K562 (cell line): ENCODE measurements around the gene SAFB. TPM values are rescaled to one million over a fixed set of nuclear protein-coding genes. Genes with fewer than 3 reads are reported as not detected.

Source experiments
- ATAC-seq: fragments of 200-7000 bp; cut with Tn5 transposase; 3 replicates; pipeline ENCODE4 v1.9.1; 2020; ENCODE audit warnings: moderate library complexity
- BruUV-seq: library from RNA; stranded (reverse); fragments of 400-500 nt; replicated peaks from 2 replicates; lab custom pipeline; 2021; lab: Mats Ljungman, UMichigan
- CTCF ChIA-PET: fragments of 300-600 bp; formaldehyde crosslinking; extraction: SDS; loops from one replicate; lab custom pipeline; 2021; ENCODE audit warnings: low intra/inter-chr PET ratio; lab: Yijun Ruan, JAX
- POLR2A ChIA-PET: fragments of 300-600, 350-650 bp; sonication (Branson Sonifier 250); formaldehyde crosslinking; extraction: SDS; loops from one replicate; lab custom pipeline; 2021; ENCODE audit warnings: antibody characterized with exemption, inconsistent platforms; lab: Yijun Ruan, JAX
- DNase-seq, 4 experiments: peaks; one replicate each; pipeline versions ENCODE4 v3.0.0 to v3.0.0-alpha.2; 2011 to 2018; ENCODE audit warnings: low spot score in 3 of 4, mixed read lengths in 3 of 4; ENCODE audit errors: extremely low read depth in 1 of 4
- FAIRE-seq: peaks from 2 replicates; lab custom pipeline; 2011; peaks lifted over from hg19 to GRCh38; lab: Jason Lieb, UNC
- H2AFZ ChIP-seq: 2 replicates; pipeline ENCODE4 v1.6.0; 2011; ENCODE audit warnings: low read depth, low read length, control low read depth, inconsistent platforms
- H3K27ac ChIP-seq: fragments of 200-600 bp; 3 replicates; pipeline ENCODE4 v1.8.0; 2011; ENCODE audit warnings: low read depth, mild to moderate bottlenecking, control low read depth, inconsistent platforms, low read length, moderate library complexity, mixed read lengths; ENCODE audit errors: extremely low read depth
- H3K27me3 ChIP-seq, 2 experiments: fragments of 300-600 bp in 1 of 2; 2 replicates in 1 of 2; 3 replicates in 1 of 2; pipeline versions ENCODE4 v1.6.0 to v1.8.0; 2011; ENCODE audit warnings: inconsistent platforms in 2 of 2, low read length in 2 of 2, mild to moderate bottlenecking in 1 of 2, mixed read lengths in 1 of 2, moderate library complexity in 1 of 2; ENCODE audit not compliant: control insufficient read depth in 2 of 2, insufficient read depth in 2 of 2
- H3K36me3 ChIP-seq: fragments of 300-600 bp; 3 replicates; pipeline ENCODE4 v1.8.0; 2011; ENCODE audit warnings: mild to moderate bottlenecking, low read length, inconsistent platforms; ENCODE audit not compliant: control insufficient read depth, insufficient read depth
- H3K4me1 ChIP-seq, 2 experiments: fragments of 200-600 bp in 1 of 2; replicated peaks in 1 of 2; 2 replicates in 1 of 2; 3 replicates in 1 of 2; pipeline versions ENCODE4 v1.5.1 to v1.8.0; 2011; ENCODE audit warnings: inconsistent platforms in 2 of 2, low read length in 2 of 2, mild to moderate bottlenecking in 1 of 2, mixed read lengths in 1 of 2, moderate library complexity in 1 of 2; ENCODE audit not compliant: control insufficient read depth in 2 of 2, insufficient read depth in 2 of 2
- H3K4me2 ChIP-seq: 2 replicates; pipeline ENCODE4 v1.6.1; 2011; ENCODE audit warnings: low read length, control low read depth, inconsistent platforms, mixed read lengths; ENCODE audit not compliant: insufficient read depth
- H3K4me3 ChIP-seq: fragments of 200-600 bp; sonication (generic), shearing (Covaris generic); 2 replicates; pipeline ENCODE4 v1.5.1; 2016; ENCODE audit warnings: control low read depth, inconsistent platforms
- H3K79me2 ChIP-seq: fragments of 200-600 bp; 3 replicates; pipeline ENCODE4 v1.8.0; 2011; ENCODE audit warnings: low read length, inconsistent platforms; ENCODE audit not compliant: control insufficient read depth, insufficient read depth
- H3K9ac ChIP-seq, 2 experiments: 2 replicates each; pipeline versions ENCODE4 v1.6.0 to v1.6.1; 2011; ENCODE audit warnings: low read depth in 2 of 2, low read length in 2 of 2, control low read depth in 1 of 2, inconsistent platforms in 1 of 2, mild to moderate bottlenecking in 1 of 2, mixed read lengths in 1 of 2; ENCODE audit not compliant: insufficient read depth in 1 of 2
- H3K9me1 ChIP-seq: one replicate; pipeline ENCODE4 v1.6.0; 2011; ENCODE audit warnings: inconsistent platforms, mild to moderate bottlenecking, low read length, moderate library complexity; ENCODE audit not compliant: control insufficient read depth, insufficient read depth
- H3K9me3 ChIP-seq: replicated peaks from 2 replicates; pipeline ENCODE4 v1.5.1; 2011; ENCODE audit warnings: low read depth, low read length, inconsistent platforms; ENCODE audit not compliant: control insufficient read depth, insufficient read depth
- H4K20me1 ChIP-seq: replicated peaks from 2 replicates; pipeline ENCODE4 v1.6.1; 2011; ENCODE audit warnings: low read length, inconsistent platforms, mixed read lengths; ENCODE audit not compliant: control insufficient read depth, insufficient read depth
- DEAF1 ChIP-seq: fragments of 450-650 bp; formaldehyde crosslinking; IDR thresholded peaks from 2 replicates; pipeline ENCODE4 v1.4.0; 2020; ENCODE audit warnings: mild to moderate bottlenecking, moderate library complexity
- KAT7 ChIP-seq: sonication (generic); formaldehyde crosslinking; IDR thresholded peaks from 2 replicates; pipeline ENCODE4 v1.8.0; 2022; ENCODE audit warnings: missing genetic modification reagents, mild to moderate bottlenecking, borderline replicate concordance
- MECOM ChIP-seq: fragments of 250-450 bp; sonication (Bioruptor Pico); IDR thresholded peaks from 2 replicates; pipeline ENCODE4 v1.8.0; 2022; ENCODE audit warnings: inconsistent platforms
- POLR2G ChIP-seq: fragments of 200-400 bp; formaldehyde crosslinking; IDR thresholded peaks from 2 replicates; pipeline ENCODE4 v1.6.1; 2017; ENCODE audit warnings: low read depth, mild to moderate bottlenecking, antibody characterized with exemption, low read length, moderate library complexity
- POU5F1 ChIP-seq: fragments of 150-350 bp; IDR thresholded peaks from 2 replicates; pipeline ENCODE4 v1.6.1; 2014; ENCODE audit warnings: borderline replicate concordance, low read length, low read depth, mild to moderate bottlenecking; ENCODE audit not compliant: partially characterized antibody
- RBM22 ChIP-seq: fragments of 200-400 bp; formaldehyde crosslinking; IDR thresholded peaks from 2 replicates; pipeline ENCODE4 v1.6.1; 2018; ENCODE audit warnings: low read length, low read depth; ENCODE audit not compliant: poor library complexity, severe bottlenecking
- RHOXF2B ChIP-seq: fragments of 250-450 bp; sonication (Bioruptor Pico); conservative IDR thresholded peaks from 2 replicates; pipeline ENCODE4 v1.5.1; 2021
- SREBF2 ChIP-seq: sonication (generic); formaldehyde crosslinking; IDR thresholded peaks from 2 replicates; pipeline ENCODE4 v1.4.0; 2020; ENCODE audit warnings: mild to moderate bottlenecking, missing genetic modification reagents
- STAG1 ChIP-seq: sonication (generic); formaldehyde crosslinking; IDR thresholded peaks from 2 replicates; pipeline ENCODE4 v1.5.0; 2020; ENCODE audit warnings: missing genetic modification reagents, borderline replicate concordance
- SUPT5H ChIP-seq: fragments of 450-650 bp; IDR thresholded peaks from 2 replicates; pipeline ENCODE4 v1.6.1; 2016
- ZC3H4 ChIP-seq: sonication (generic); formaldehyde crosslinking; IDR thresholded peaks from 2 replicates; pipeline ENCODE4 v1.9.0; 2021; ENCODE audit warnings: missing genetic modification reagents, borderline replicate concordance
- ZNF347 ChIP-seq: fragments of 450-650 bp; formaldehyde crosslinking; IDR thresholded peaks from 2 replicates; pipeline ENCODE4 v1.4.0; 2020; ENCODE audit warnings: low read depth, mild to moderate bottlenecking, moderate library complexity
- ZNF668 ChIP-seq: fragments of 250-450 bp; sonication (Bioruptor Pico); IDR thresholded peaks from 2 replicates; pipeline ENCODE4 v1.8.0; 2022; ENCODE audit warnings: mild to moderate bottlenecking, inconsistent platforms
- WGBS: fragments of 100-300 bp; shearing (Covaris generic); methylation state at CpG from one replicate; pipeline ENCODE4 v1.1.6; 2016; ENCODE audit warnings: low coverage, mixed read lengths; ENCODE audit not compliant: insufficient coverage; ENCODE audit errors: missing lambda C conversion rate; 5-methylcytosine and 5-hydroxymethylcytosine counted together
- in situ Hi-C: fragments of 300-500 bp; cut with MboI; formaldehyde crosslinking; loops from 4 replicates; pipeline ENCODE4 v1.15.0; 2018; ENCODE audit warnings: inconsistent platforms, mixed read lengths
- intact Hi-C: fragments of 100-400 bp; cut with micrococcal nuclease; formaldehyde crosslinking; loops from 2 replicates; pipeline ENCODE4 v1.14.2; 2022
- polyA plus RNA-seq, 8 experiments: library from polyadenylated mRNA; depleted of rRNA in 4 of 8; stranded (reverse) in 5 of 8; unstranded in 3 of 8; fragments of >200 nt; fragmentation: Nextera tagmentation in 2 of 8; fragmentation: Illumina TruSeq in 1 of 8; extraction: Ambion mirVana in 2 of 8; extraction: Trizol in 1 of 8; gene quantifications; 2 replicates each; pipeline versions ENCODE4 v1.2.1 to v1.2.3, GENCODE V29; 2011 to 2014; ENCODE audit warnings: inconsistent platforms in 1 of 8, missing spikeins in 1 of 8
- total RNA-seq, 7 experiments: library from RNA; depleted of rRNA in 6 of 7; stranded (reverse); fragments of >200 nt in 6 of 7; fragmentation: Illumina TruSeq in 2 of 7; extraction: Trizol in 2 of 7; gene quantifications; 2 replicates each; pipeline versions ENCODE4 v1.2.1 to v1.2.3, GENCODE V29; 2011 to 2021; ENCODE audit warnings: low replicate concordance in 1 of 7

SAFB gene
- total and polyA plus RNA-seq, 9 of the 15 experiments (the other 6 are each of a cell fraction or from before 2014, with no cell fraction given) = 1.1 to 151 (median 83.1) TPM

- in situ Hi-C loops (no loop called here), intact Hi-C loops (no loop called here)
- TSS peak; percentile 22 for BruUV-seq
- no peak overlapping the region for H3K4me2 ChIP-seq
- DNase-seq (peak in 1 of 4 experiments; percentile 38), FAIRE-seq (no peak), ATAC-seq (no peak; the same call in 1 of the 3 replicates)
- H3K9me1 ChIP-seq = peaks cover 2% of the 10 kb centered on the region
- H3K9me3 ChIP-seq = no peaks in the 10 kb centered on the region
- H3K27me3 ChIP-seq = no peaks in the 10 kb centered on the region
- H4K20me1 ChIP-seq = no peaks in the 10 kb centered on the region; the same call in 1 of the 2 replicates
- peaks cover 0 to 9% of the 10 kb centered on the region in 2 experiments; a peak in 2 of 5 replicates for H3K4me1 ChIP-seq
- no peak overlapping the region for H3K4me3 ChIP-seq
- peaks cover 70% of the 10 kb centered on the region for H3K36me3 ChIP-seq
- no peak overlapping the region for H3K27ac ChIP-seq
- WGBS = 95% methylated on average over 17 of the region's 22 CpGs
- ChIA-PET CTCF (no interaction called here), POLR2A (interaction anchor here (0.6 to 1.2 kb wide), 2 partner anchors 9 to 82 kb away, joined by 3 read pairs; no protein-coding TSS in a partner anchor)
- no peaks in the 10 kb centered on the region for H3K79me2 ChIP-seq
- no peak overlapping the region for H2AFZ ChIP-seq
- peak overlapping the region in 1 of 2 experiments; percentile 18; a peak in 1 of 4 replicates for H3K9ac ChIP-seq
- TF ChIP-seq ZNF668 (CRISPR knock-in tag) (no peak), POU5F1 (no peak), ZNF347 (CRISPR knock-in tag) (no peak), RHOXF2B (CRISPR knock-in tag) (no peak), SREBF2 (CRISPR knock-in tag) (no peak), MECOM (CRISPR knock-in tag) (no peak), RBM22 (peak; percentile 74), ZC3H4 (CRISPR knock-in tag) (no peak), DEAF1 (CRISPR knock-in tag) (no peak), SUPT5H (peak; percentile 33; the same call in 1 of the 2 replicates), POLR2G (peak; percentile 62), STAG1 (no peak), KAT7 (CRISPR knock-in tag) (no peak)
Measured at GRCh38 chr19:5667751-5668271, 44.9 kb downstream of the SAFB start.
